Glomerular endothelial cell (primary cell): ENCODE measurements around the gene ANO10. TPM values are rescaled to one million over a fixed set of nuclear protein-coding genes. Genes with fewer than 3 reads are reported as not detected.
A peak's percentile ranks its signal among the peaks of the same experiment; 100 is the strongest.

Source experiments
- DNase-seq: peaks from one replicate; pipeline ENCODE4 v3.0.0-alpha.2; 2011; ENCODE audit warnings: low read depth, low spot score; ENCODE audit errors: extremely low read depth
- total RNA-seq: library from RNA; depleted of rRNA; stranded (reverse); fragments of >200 nt; gene quantifications from 2 replicates; pipeline ENCODE4 v1.2.3, GENCODE V29; 2015

Gene ANO10
- total RNA-seq, 1 donor from 2014 or later, result 53.0 TPM

DNA sequence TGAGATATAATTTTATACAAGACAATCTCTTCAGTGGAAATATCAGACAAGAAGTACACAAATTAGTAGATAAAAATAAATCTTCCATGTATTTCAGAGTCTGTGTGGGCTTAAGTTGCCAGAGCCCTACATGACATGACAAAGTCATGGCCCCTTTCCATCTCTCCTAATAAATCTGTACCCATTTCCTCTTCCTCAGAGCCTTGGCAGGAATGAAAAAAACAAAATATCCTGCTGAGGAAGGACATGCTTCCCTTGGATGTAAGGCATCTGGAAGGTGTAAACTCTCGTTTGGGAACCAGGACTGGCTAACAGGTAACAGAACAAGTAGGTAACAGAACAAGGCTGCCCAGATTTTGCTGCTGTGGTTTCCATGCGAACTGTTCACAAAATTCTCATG lies 187.4 kb downstream of the ANO10 start:
- no peak for DNase-seq

DNA sequence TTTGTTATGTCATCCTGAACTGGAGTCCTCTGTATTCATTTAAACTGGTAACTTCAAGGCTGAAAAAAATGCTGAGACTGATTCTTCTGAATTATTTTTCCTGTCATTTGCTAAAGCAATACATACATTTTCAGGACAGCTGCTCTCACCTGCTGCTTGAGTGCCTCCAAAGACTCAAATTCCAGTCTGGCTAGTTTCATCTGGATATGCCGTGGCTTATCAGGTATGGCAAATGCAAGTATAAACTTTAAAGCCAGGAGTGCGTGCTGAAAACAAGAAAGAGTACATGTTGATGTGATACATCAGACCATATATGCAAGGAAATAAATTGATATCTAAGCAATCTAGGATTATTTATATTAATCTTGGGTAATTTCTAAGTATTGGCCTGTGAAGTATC lies 189.3 kb downstream of the ANO10 start:
- no peak for DNase-seq

DNA sequence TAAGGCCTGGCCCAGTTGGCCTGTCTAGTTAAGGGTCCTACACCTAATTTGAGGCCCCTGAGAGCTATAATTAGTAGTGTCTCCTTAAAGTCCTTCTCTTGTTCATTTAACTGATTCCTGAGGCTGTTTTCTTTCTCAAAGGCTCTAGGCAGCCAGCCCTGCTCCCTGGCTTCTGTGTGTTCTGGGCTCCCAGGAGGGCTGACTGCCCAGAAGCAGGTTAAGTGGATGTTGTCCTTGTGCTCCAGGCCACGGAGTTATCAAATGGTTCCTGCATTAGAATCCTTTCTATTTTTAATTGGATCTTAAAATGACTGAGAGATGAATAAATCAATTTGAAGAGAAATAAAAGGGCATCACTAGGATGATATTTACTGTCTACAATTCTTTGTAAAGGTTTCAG lies 195.4 kb downstream of the ANO10 start:
- no peak for DNase-seq

DNA sequence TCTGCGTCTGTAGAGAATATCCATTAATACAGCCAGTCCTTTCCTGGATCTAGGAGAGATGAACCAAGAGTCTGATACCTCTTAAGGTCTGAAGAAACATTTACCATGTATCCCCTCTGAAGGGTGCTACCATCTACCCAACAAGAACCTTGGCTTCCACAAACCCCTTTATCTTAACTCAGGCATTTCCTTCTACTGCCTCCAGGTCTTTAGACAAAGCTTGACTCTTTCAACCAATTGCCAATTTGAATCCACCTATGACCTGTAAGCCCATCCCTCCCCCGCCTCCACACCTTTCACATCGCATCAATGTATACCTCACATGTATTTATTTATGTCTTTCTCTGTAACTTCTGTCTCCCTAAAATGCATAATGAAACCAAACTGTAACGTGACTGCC lies 196.0 kb downstream of the ANO10 start:
- no peak for DNase-seq

DNA sequence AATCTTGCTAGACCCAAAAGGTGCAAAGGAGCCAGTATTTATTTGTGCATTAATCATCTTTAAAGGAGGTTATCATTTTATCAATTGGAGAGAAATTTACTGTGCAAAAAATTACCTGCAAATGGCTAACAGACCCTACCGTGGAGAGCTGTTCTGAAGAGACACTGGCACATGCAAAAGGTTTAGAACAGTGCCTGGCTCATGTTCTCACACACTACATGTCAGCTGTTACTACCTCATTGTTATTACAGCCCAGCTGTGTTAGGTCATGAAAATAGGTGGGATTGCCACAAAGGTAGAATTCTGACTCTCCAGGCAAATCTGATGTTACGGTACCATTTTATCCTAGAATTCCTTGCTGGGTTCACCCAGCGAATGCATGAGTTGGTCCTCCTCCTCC lies 198.2 kb downstream of the ANO10 start:
- no peak for DNase-seq

DNA sequence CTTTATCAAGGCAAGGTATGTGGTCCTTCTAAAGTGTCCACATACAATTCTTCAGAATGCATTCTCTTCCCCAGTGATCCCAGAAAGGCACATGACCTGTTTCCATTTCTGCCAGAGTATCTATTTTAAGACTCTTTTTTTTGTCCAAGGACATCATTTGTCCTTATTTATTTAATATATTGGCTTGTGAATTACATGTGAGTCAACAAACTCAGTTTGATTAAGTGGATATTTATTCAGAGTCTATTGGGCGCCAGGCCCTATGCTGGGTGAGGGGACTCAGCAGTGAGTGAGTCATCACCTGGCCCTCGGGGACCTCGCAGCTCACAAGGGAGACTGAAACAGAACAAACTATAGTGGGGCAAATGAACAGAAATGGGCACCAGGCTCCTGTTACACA lies 198.7 kb downstream of the ANO10 start:
- DNase-seq, result no peak

DNA sequence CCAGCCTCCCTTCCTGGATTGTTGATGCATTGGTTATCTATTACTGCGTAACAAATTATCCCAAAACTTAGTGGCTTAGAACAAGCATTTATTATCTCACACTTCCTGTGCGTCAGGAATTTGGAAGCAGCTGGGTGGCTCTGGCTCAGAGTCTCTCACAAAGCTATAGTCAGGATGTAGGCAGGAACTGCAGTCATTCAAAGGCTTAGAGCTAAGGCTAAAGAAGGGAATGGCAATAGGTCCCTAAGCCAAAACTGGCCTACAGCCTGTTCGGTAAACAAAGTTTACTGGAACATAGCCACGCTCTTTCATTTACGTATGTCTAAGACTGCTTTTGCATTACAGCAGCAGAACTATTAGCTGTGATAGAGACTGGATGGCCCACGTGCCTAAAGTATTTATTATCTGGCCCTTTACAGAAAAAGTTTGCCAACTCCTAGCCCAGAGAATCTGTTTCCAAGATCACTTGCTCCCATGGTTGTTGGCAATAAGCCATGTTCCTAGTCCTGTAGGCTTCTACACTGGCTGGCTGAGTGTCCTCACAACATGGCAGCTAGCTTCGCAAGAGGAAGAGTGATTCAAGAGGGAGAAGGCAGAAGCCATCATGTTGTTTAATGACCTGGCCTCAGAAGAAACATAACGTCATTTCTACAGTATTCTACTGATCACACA lies 203.1 kb downstream of the ANO10 start:
- peak; percentile 97 for DNase-seq

DNA sequence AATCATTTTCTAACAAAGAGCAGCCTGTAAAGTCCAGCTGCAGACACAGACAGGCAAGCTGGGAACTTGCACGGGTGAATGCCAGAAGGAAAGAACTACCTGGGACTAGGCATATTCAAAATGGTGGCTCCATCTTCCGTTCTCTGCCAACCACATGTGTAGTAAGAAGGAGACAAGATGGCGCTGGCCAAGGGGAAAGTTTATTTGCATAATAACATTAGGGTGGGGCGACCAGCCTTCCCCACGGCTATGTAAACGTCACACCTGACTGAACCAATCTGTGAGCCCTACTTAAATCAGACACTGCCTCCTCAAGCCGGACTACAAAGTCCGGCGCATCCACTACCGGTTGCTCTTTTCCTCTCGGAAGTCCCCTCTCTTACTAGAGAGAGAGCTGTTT lies 204.7 kb downstream of the ANO10 start:
- no peak for DNase-seq

DNA sequence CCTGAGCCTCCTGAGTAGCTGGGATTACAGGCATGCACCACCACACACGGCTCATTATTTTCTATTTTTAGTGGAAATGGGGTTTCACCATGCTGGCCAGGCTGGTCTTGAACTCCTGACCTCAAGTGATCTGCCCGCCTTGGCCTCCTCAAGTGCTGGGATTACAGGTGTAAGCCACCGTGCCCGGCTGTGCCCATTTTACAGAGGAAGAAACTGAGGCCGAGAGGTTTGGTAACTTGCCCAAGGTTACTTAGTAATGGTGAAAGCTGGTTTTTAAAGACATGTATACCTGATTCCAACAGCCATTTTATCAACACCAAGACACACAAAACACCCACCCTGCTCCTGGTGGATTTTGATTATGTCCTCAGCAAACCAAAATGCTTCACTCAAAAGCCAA lies 206.7 kb downstream of the ANO10 start:
- DNase-seq, result no peak

DNA sequence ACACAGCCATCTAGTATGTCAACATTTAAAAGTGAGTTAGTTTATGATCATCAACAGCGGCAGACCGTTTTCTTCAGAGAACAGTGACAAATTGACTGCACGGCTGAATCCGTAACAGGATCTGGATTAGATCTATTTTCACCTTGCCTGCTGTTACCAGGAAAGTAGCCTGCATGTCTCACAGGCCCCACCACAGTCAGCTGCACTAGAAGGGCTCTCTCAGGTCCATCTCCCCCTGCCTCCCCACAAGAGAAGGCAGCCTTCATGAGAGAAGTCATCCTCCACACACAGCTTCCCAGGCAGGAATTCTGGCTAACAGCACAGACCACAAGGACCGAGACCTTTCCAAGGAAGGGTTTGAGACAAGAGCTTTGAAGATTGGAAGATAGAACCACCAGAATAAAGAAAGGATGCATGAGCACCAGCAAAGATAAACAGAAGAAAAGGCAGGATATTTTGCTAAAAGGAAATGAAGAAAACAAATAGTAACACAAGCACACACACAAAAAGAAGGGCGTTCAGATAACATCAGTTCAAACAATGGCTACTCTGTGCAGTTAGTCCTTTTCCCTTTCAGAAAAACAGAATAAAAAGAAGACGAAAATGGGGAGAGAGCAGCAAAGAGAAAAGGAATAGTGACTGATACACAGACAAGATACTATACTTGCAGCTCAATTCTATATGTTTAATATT lies 208.0 kb downstream of the ANO10 start:
- no peak for DNase-seq

DNA sequence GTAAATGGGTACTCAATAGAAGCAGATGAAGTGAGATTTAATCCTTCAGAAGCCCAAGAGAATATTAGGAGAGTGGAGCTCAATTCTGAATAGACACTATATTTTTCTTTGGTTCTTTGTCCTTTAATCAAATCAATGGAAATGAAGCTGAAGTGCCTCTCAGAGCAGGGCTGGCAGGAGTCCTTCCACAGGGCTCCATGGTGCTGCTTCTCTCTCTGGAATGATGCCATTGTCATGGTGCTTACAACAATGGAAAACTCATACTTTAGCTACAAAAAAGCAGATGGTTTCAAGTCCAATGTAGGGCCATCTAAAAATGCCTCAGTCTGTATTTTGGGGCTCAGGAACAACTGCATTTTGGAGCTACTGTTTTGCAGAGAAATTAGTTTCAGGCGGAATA lies 210.4 kb downstream of the ANO10 start:
- DNase-seq, result no peak

DNA sequence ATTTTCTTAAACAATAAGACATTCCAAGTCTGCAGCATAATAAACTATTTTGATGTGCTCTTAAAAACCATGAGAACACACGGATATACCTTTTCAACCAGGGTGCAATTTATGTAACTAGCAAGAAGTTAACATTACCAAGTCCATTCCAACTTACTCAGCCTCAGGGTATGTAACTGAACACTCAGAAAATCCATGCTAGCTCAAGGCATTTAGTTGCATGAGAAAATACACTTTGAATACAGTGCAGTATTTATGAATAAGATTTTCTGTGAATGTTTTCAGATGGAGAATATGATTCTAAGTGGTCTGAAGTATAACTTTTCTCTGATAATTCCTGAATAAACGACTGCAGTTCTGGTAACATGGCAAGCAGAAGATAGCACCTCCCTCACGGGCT lies 211.2 kb downstream of the ANO10 start:
- no peak for DNase-seq

DNA sequence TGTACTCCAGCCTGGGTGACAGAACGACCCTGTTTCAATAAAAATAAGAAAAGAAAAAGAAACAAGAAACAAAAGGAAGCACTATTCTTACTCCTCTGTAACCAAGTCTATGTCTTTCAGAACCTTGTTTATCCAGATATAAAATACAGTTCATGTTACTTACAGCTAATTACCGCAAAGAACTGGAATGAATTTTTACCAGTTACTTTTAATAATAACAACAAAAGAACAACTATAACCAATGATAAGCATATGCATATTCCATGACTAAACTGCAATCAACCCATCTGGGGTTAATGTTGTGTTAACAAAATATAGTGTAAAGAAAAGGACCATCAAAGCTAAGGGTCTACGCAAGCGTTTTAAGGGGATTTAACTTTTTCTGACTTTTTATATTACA lies 212.3 kb downstream of the ANO10 start:
- no peak for DNase-seq

DNA sequence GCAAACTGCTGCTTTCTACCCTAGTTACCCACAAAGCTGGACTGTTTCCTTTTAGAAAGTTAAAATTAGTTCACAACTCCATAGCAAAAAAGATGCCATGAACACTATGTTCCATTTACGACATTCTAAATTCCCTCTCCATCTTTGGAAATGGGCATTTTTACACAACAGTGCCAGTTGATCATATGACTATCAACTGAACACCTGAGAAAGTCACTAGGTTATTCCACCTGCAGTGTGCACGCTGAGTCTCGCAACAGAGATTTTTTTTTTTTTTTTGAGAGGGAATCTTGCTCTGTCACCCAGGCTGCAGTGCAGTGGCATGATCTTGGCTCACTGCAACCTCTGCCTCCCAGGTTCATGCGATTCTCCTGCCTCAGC lies 215.2 kb downstream of the ANO10 start:
- DNase-seq, result no peak

DNA sequence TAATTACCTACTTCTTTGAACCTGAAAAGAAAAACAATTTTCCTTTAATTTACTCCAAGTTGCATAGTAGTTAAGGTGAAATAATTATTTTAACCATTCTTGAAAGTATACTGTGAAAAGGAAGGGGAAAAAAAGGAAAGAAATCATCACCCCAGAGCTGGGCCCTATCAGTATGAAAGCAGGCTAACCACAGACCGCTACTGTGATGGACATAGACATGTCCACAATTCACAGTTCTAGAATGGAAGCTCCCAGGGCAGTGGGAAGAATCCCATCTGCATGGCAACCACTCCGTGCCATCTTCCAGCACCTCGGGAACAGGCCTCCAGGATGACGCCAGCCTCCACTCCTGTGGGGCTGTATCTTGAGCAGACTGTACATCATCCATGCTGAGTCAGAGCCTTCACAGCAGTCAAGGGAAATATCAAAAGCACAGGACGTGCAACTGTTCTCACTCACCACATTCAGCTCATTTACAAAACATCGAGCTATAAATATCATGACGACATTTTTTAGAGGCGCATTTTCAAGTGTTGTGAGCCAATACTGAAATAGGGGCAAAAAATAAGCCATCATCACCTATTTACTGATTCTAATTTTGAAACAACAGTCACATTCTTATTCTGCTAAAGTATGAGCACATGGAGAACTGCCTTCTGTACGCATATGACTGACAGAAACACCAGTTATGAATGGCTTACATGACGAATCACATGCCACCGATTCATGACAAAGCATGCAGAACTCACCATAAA lies 215.7 kb downstream of the ANO10 start:
- peak; percentile 75 for DNase-seq

DNA sequence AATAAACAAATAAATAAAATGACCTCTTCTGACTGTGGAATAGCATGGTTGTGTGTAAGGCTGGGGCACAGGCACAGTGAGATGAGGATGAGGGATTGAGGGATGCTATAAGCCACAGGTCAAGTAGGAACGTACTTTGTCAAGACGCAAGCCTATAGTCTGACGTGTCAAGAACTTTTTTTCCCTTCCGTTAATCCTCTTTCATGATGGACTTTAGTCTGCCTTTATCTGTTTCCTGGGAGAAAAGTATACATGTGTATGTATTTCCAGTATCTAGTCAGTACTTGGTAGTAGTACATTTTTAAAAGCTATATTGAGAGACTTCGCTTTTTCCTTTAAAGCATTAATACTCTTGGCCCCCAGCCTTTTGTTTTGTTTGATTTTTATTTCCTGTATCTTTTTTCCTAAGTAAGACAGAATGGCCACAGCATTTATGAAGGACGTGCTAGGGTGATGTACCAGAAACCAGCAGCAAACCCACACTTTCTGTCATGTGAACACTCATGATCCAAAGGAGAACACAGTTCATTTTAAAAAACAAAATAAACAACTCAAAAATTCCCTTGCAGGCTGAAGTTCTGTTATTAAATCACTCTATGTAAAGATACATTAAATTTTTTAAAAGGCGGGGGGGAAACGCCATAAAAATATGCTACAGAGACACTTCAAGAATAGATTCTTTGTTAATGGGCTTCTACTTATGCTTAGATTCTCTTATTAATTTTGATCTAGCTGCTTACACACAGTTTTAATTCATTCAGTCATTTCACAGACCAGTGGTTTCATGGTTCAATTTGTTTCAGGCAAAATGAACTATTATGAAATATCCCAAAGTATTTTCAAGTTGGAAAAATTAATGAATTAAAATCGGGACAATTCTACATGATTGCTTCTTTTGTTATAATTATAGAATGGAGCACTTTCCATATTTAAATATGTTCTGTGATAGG lies 220.8 kb downstream of the ANO10 start:
- DNase-seq, result no peak

DNA sequence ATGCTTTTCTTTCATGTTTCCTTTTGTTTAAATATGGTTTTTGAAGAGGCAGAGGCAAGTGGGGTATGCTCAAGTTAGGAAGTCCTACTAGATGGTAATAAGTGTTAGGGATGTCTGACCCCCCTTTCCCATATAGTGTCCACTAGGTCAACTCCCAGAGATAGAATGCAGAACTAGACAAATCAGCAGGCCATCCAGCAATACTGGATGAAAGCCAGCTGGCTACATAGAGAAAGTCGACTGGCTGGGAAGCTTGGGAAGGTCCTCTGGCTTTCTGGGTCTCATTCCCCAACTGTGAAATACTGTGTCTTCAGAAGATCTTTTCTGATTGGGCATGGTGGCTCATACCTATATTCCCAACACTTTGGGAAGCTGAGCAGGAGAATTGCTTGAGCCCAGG lies 221.6 kb downstream of the ANO10 start:
- DNase-seq, result no peak

DNA sequence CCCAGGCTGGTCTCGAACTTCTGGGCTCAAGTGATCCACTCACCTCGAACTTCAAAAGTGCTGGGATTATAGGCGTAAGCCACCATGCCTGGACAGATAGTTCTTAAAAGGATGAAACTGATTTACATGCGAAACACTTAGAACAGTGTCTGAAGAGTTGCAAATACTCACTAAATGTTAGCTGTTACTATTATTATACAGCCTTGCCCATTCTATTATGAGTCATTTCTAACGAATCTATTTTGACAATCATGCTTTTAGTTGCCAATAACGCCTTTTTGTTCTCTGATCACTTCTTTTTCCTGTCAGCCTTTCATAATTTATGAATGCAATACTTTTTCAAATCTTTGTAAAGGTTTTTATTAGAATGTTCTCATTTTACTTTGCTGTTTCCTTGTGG lies 222.8 kb downstream of the ANO10 start:
- DNase-seq, result no peak

DNA sequence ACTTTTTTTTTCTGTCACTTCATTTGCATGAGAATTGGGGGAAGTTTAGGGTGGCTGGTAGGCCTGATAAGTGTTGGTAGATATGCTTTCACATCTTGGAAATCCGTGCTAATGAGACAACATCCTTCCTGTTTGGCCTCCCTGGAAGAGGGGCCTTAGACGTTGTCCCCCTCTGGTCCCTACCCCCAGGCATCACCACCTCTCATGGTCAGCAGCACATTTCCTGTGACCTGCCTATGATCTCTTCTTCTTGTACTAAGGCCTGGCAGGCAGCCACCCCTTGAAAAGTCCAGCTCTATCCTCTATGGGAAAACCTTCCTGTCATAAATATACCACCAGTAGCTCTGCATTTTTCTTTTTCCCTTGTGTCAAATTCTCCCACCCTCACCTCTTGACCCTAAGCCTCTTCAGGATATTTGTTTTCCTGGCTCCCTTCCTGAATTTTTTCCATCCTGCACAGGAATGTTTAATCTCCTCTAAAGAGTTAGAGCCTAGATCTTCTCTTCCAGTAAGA lies 227.7 kb downstream of the ANO10 start:
- peak; percentile 99 for DNase-seq

DNA sequence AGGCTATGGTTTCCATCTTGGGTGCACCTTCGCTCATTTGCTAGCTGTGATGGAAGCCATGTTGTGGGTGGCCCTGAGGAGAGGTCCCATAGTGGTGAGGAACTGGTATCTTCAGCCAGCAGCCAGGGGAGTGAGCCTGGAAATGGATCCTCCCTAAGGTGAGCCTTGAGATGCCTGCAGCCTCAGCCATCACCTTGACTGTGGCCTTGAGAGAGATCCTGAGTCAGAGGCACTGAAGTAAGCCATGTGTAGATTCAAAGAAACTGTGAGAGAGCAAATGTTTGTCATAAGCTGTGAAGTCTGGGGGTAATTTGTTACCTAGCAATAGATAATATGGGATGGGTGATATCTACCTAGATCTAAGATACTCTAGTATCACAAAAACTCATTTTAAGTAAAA lies 230.2 kb downstream of the ANO10 start:
- no peak for DNase-seq

DNA sequence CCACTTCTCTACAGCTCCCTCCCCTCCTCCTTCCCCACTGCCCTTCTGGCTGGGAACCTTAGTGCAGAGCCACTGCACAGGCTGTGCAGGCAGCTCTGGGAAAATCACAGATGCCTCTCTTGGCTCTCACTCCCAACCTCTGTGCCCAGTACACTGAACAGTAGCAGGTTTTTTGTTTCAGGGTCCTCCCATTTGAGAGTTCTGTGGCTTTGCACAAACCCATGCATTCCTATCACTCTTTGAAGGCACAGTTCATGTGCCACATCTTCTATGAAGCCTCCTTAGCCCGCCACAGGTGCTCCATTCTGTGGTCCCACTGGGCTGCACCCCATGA lies 231.6 kb downstream of the ANO10 start:
- peak; percentile 55 for DNase-seq
